MM.1S (cell line): ENCODE measurements around the gene ZNF583.

Source experiments
- DNase-seq: peaks from one replicate; pipeline ENCODE4 v3.0.0-alpha.2; 2015
- H2AFZ ChIP-seq: fragments of 300-600 bp; sonication (generic); 2 replicates; pipeline ENCODE4 v1.6.0; 2016; ENCODE audit warnings: antibody characterized with exemption, low read length
- H3F3A ChIP-seq: fragments of 300-600 bp; sonication (generic); 2 replicates; pipeline ENCODE4 v1.6.1; 2016; ENCODE audit warnings: mild to moderate bottlenecking, antibody characterized with exemption, low read length, moderate library complexity, mixed read lengths; ENCODE audit not compliant: insufficient read depth
- H3K27ac ChIP-seq: fragments of 300-600 bp; sonication (generic); 2 replicates; pipeline ENCODE4 v1.5.1; 2016; ENCODE audit warnings: mild to moderate bottlenecking, low read length
- H3K27me3 ChIP-seq: fragments of 300-600 bp; sonication (generic); replicated peaks from 2 replicates; pipeline ENCODE4 v1.6.0; 2016; ENCODE audit warnings: low read length; ENCODE audit not compliant: insufficient read depth
- H3K36me3 ChIP-seq: fragments of 300-600 bp; sonication (generic); replicated peaks from 2 replicates; pipeline ENCODE4 v1.6.1; 2016; ENCODE audit warnings: mild to moderate bottlenecking, low read length, mixed read lengths; ENCODE audit not compliant: insufficient read depth
- H3K4me1 ChIP-seq: fragments of 300-600 bp; sonication (generic); 2 replicates; pipeline ENCODE4 v1.6.1; 2016; ENCODE audit warnings: low read length, mixed read lengths
- H3K4me2 ChIP-seq: fragments of 300-600 bp; sonication (generic); 2 replicates; pipeline ENCODE4 v1.6.0; 2016; ENCODE audit warnings: low read depth, low read length
- H3K4me3 ChIP-seq: fragments of 300-600 bp; sonication (generic); 2 replicates; pipeline ENCODE4 v1.5.1; 2016; ENCODE audit warnings: low read length, mixed read lengths
- H3K79me2 ChIP-seq: fragments of 300-600 bp; sonication (generic); 2 replicates; pipeline ENCODE4 v1.6.1; 2016; ENCODE audit warnings: mixed run types, low read length, mixed read lengths
- H3K9ac ChIP-seq: fragments of 300-600 bp; sonication (generic); 2 replicates; pipeline ENCODE4 v1.6.1; 2016; ENCODE audit warnings: low read length, mixed read lengths
- H3K9me2 ChIP-seq: fragments of 300-600 bp; sonication (generic); replicated peaks from 2 replicates; pipeline ENCODE4 v1.6.1; 2016; ENCODE audit warnings: mild to moderate bottlenecking, low read length, mixed read lengths; ENCODE audit not compliant: insufficient read depth
- H3K9me3 ChIP-seq: fragments of 300-600 bp; sonication (generic); replicated peaks from 2 replicates; pipeline ENCODE4 v1.6.1; 2016; ENCODE audit warnings: mild to moderate bottlenecking, low read length, mixed read lengths; ENCODE audit not compliant: insufficient read depth
- H4K20me1 ChIP-seq: fragments of 300-600 bp; sonication (generic); 2 replicates; pipeline ENCODE4 v1.6.1; 2016; ENCODE audit warnings: mild to moderate bottlenecking, low read length, moderate library complexity, mixed read lengths; ENCODE audit not compliant: insufficient read depth
- EZH2 ChIP-seq: fragments of 300-600 bp; sonication (generic); optimal IDR thresholded peaks from 2 replicates; pipeline ENCODE3; 2017; ENCODE audit warnings: low read depth, mild to moderate bottlenecking, antibody characterized with exemption, low read length, mixed read lengths
- EZH2phosphoT487 ChIP-seq: fragments of 300-600 bp; sonication (generic); IDR thresholded peaks from 2 replicates; pipeline ENCODE4 v1.6.1; 2018; ENCODE audit warnings: antibody characterized with exemption, low read length
- TF ChIP-seq, protein P1 (sequence below): fragments of 300-600 bp; sonication (generic); IDR thresholded peaks from 2 replicates; pipeline ENCODE4 v1.5.1; 2016; ENCODE audit warnings: antibody characterized with exemption, low read length, mixed read lengths

Gene ZNF583

GRCh38 chr19:56403261-56403660 lies 871 bp upstream of the ZNF583 start:
- Histone ChIP-seq H3K9ac (peak overlapping the region; percentile 85; the same call in 1 of the 2 replicates), H4K20me1 (no peaks in the 10 kb centered on the region), H3K4me2 (peak overlapping the region; percentile 89), H3K4me3 (peak overlapping the region; percentile 77), H3F3A (no peaks in the 10 kb centered on the region), H3K79me2 (0 out of 2 replicates have a peak, but pooled peaks cover 7% of the 10 kb centered on the region), H3K27ac (peak overlapping the region; percentile 66; the same call in 1 of the 2 replicates), H3K9me2 (no peaks in the 10 kb centered on the region), H3K9me3 (no peaks in the 10 kb centered on the region), H3K27me3 (no peaks in the 10 kb centered on the region), H3K4me1 (peaks cover 6% of the 10 kb centered on the region; the same call in 1 of the 2 replicates), H3K36me3 (no peaks in the 10 kb centered on the region; the same call in 1 of the 2 replicates), H2AFZ (peak overlapping the region; percentile 98)
- DNase-seq = peak; percentile 10
- TF ChIP-seq EZH2 = no peak
- TF ChIP-seq, protein P1, sequence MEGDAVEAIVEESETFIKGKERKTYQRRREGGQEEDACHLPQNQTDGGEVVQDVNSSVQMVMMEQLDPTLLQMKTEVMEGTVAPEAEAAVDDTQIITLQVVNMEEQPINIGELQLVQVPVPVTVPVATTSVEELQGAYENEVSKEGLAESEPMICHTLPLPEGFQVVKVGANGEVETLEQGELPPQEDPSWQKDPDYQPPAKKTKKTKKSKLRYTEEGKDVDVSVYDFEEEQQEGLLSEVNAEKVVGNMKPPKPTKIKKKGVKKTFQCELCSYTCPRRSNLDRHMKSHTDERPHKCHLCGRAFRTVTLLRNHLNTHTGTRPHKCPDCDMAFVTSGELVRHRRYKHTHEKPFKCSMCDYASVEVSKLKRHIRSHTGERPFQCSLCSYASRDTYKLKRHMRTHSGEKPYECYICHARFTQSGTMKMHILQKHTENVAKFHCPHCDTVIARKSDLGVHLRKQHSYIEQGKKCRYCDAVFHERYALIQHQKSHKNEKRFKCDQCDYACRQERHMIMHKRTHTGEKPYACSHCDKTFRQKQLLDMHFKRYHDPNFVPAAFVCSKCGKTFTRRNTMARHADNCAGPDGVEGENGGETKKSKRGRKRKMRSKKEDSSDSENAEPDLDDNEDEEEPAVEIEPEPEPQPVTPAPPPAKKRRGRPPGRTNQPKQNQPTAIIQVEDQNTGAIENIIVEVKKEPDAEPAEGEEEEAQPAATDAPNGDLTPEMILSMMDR = no peak
- no peak for TF ChIP-seq EZH2phosphoT487

GRCh38 chr19:56404705-56405056 lies 549 bp downstream of the ZNF583 start:
- Histone ChIP-seq H3K9me3 (no peaks in the 10 kb centered on the region), H3K4me2 (peak overlapping the region; percentile 89)
- TF ChIP-seq EZH2 = no peak
- TF ChIP-seq, protein P1 = no peak
- TF ChIP-seq EZH2phosphoT487 = no peak

GRCh38 chr19:56405062-56405461 lies 930 bp downstream of the ZNF583 start:
- Histone ChIP-seq H3F3A (no peaks in the 10 kb centered on the region), H3K9me3 (no peaks in the 10 kb centered on the region), H3K4me1 (peaks cover 6% of the 10 kb centered on the region; the same call in 1 of the 2 replicates), H3K27ac (no peak overlapping the region), H2AFZ (no peak overlapping the region), H4K20me1 (no peaks in the 10 kb centered on the region), H3K27me3 (no peaks in the 10 kb centered on the region), H3K4me3 (peak overlapping the region; percentile 77), H3K79me2 (0 out of 2 replicates have a peak, but pooled peaks cover 7% of the 10 kb centered on the region), H3K36me3 (no peaks in the 10 kb centered on the region; the same call in 1 of the 2 replicates), H3K9ac (no peak overlapping the region), H3K4me2 (peak overlapping the region; percentile 89; the same call in 1 of the 2 replicates), H3K9me2 (no peaks in the 10 kb centered on the region)
- TF ChIP-seq EZH2phosphoT487 (no peak), EZH2 (no peak)
- TF ChIP-seq, protein P1 = no peak
- no peak for DNase-seq

More at GRCh38 chr19:56404705-56405056, 549 bp downstream of the ZNF583 start:
- H3K36me3 ChIP-seq = no peaks in the 10 kb centered on the region; the same call in 1 of the 2 replicates
- 0 out of 2 replicates have a peak, but pooled peaks cover 7% of the 10 kb centered on the region for H3K79me2 ChIP-seq
- H3K4me1 ChIP-seq = peaks cover 6% of the 10 kb centered on the region; the same call in 1 of the 2 replicates
- no peaks in the 10 kb centered on the region for H3K27me3 ChIP-seq
- H4K20me1 ChIP-seq = no peaks in the 10 kb centered on the region
- H3K9ac ChIP-seq = peak overlapping the region; percentile 85; the same call in 1 of the 2 replicates
- no peaks in the 10 kb centered on the region for H3F3A ChIP-seq
- DNase-seq = peak; percentile 8
- H3K9me2 ChIP-seq = no peaks in the 10 kb centered on the region
- H2AFZ ChIP-seq = peak overlapping the region; percentile 98
- no peak overlapping the region for H3K27ac ChIP-seq
- peak overlapping the region; percentile 77 for H3K4me3 ChIP-seq
